MCF 10A (cell line): ENCODE measurements around the gene CTRB2. TPM values are rescaled to one million over a fixed set of nuclear protein-coding genes. Genes with fewer than 3 reads are reported as not detected.
"Not testable (repeated sequence)": the region's sequence is repeated elsewhere in the genome, so short reads cannot be mapped to it uniquely, and the experiment has no call there.

Experiments used
- BruUV-seq: library from RNA; stranded (reverse); fragments of 400-500 nt; replicated peaks from 2 replicates; lab custom pipeline; 2021; lab: Mats Ljungman, UMichigan
- CTCF ChIA-PET: fragments of 300-600 bp; sonication (Branson Sonifier 250); formaldehyde crosslinking; extraction: SDS; loops from one replicate; lab custom pipeline; 2021; ENCODE audit warnings: antibody characterized with exemption, inconsistent platforms; lab: Yijun Ruan, JAX
- POLR2A ChIA-PET: fragments of 300-600, 350-650 bp; sonication (Branson Sonifier 250); formaldehyde crosslinking; extraction: SDS; loops from one replicate; lab custom pipeline; 2020; ENCODE audit warnings: antibody characterized with exemption, inconsistent platforms; lab: Yijun Ruan, JAX
- DNase-seq: peaks from one replicate; pipeline ENCODE4 v3.0.0-alpha.2; 2018; ENCODE audit not compliant: unreplicated experiment
- H3K27ac Mint-ChIP-seq: one replicate; pipeline ENCODE4 v1.8.0; 2022; ENCODE audit warnings: mild to moderate bottlenecking, low read depth, mixed read lengths; ENCODE audit not compliant: unreplicated experiment
- H3K27me3 Mint-ChIP-seq: one replicate; pipeline ENCODE4 v1.8.0; 2022; ENCODE audit warnings: mixed read lengths; ENCODE audit not compliant: insufficient read depth, unreplicated experiment
- H3K36me3 Mint-ChIP-seq: one replicate; pipeline ENCODE4 v1.8.0; 2022; ENCODE audit warnings: mild to moderate bottlenecking, moderate library complexity, mixed read lengths; ENCODE audit not compliant: insufficient read depth, unreplicated experiment
- H3K4me1 Mint-ChIP-seq: one replicate; pipeline ENCODE4 v1.8.0; 2022; ENCODE audit warnings: mixed read lengths; ENCODE audit not compliant: insufficient read depth, unreplicated experiment
- H3K4me3 Mint-ChIP-seq: one replicate; pipeline ENCODE4 v1.8.0; 2022; ENCODE audit warnings: mild to moderate bottlenecking, moderate library complexity, mixed read lengths; ENCODE audit not compliant: unreplicated experiment
- H3K9me3 Mint-ChIP-seq: one replicate; pipeline ENCODE4 v1.8.0; 2022; ENCODE audit warnings: mixed read lengths; ENCODE audit not compliant: unreplicated experiment
- CTCF ChIP-seq: fragments of 200-600 bp; IDR thresholded peaks from one replicate; pipeline ENCODE4 v1.8.0; 2022; ENCODE audit warnings: antibody characterized with exemption, mild to moderate bottlenecking; ENCODE audit not compliant: unreplicated experiment
- intact Hi-C: fragments of 100-400 bp; cut with micrococcal nuclease; formaldehyde crosslinking; loops from 2 replicates; pipeline ENCODE4 v1.14.1; 2022
- total RNA-seq: library from RNA; stranded (reverse); gene quantifications from 2 replicates; pipeline ENCODE4 v1.2.3, GENCODE V29; 2022

The CTRB2 gene
- total RNA-seq, 1 experiment from 2014 or later: not detected

GRCh38 chr16:75216576-75216975, 9.6 kb upstream of the CTRB2 start:
- intact Hi-C loops: no loop called here
- no TSS peak for BruUV-seq
- TF ChIP-seq CTCF: no peak
- Mint-ChIP-seq H3K4me3 (no peak overlapping the region), H3K4me1 (no peaks in the 10 kb centered on the region), H3K36me3 (no peaks in the 10 kb centered on the region), H3K27ac (no peak overlapping the region), H3K9me3 (no peaks in the 10 kb centered on the region), H3K27me3 (no peaks in the 10 kb centered on the region)
- ChIA-PET POLR2A (no interaction called here), CTCF (interaction anchor here (1.0 to 3.3 kb wide), 3 partner anchors 17 to 18 kb away, joined by 4 to 16 read pairs (median 10); no protein-coding TSS in a partner anchor)
- DNase-seq: no peak

GRCh38 chr16:75216127-75216526, 9.2 kb upstream of the CTRB2 start:
- no peak for TF ChIP-seq CTCF
- H3K9me3 Mint-ChIP-seq: no peaks in the 10 kb centered on the region
- ChIA-PET POLR2A (no interaction called here), CTCF (interaction anchor here (1.0 to 3.3 kb wide), 2 partner anchors 17 kb away, joined by 4 to 16 read pairs; no protein-coding TSS in a partner anchor)
- H3K27ac Mint-ChIP-seq: no peak overlapping the region
- H3K27me3 Mint-ChIP-seq: no peaks in the 10 kb centered on the region
- no peak overlapping the region for H3K4me3 Mint-ChIP-seq
- no peak for DNase-seq
- H3K4me1 Mint-ChIP-seq: no peaks in the 10 kb centered on the region
- BruUV-seq: no TSS peak
- no peaks in the 10 kb centered on the region for H3K36me3 Mint-ChIP-seq
- intact Hi-C loops: no loop called here

GRCh38 chr16:75211286-75211685, 4.3 kb upstream of the CTRB2 start:
- H3K4me1 Mint-ChIP-seq, H3K27me3 Mint-ChIP-seq, DNase-seq, BruUV-seq, H3K36me3 Mint-ChIP-seq, intact Hi-C loops, H3K9me3 Mint-ChIP-seq, H3K4me3 Mint-ChIP-seq, H3K27ac Mint-ChIP-seq: not testable (repeated sequence)
- ChIA-PET CTCF (interaction anchor here (1.4 kb wide), 1 partner anchor 12 kb away, joined by 7 read pairs; no protein-coding TSS in a partner anchor), POLR2A (interaction anchor here (0.7 kb wide), 1 partner anchor 68 kb away, joined by 3 read pairs; no protein-coding TSS in a partner anchor)

GRCh38 chr16:75209944-75210343, 3.0 kb upstream of the CTRB2 start:
- Mint-ChIP-seq H3K4me1 (no peaks in the 10 kb centered on the region), H3K27me3 (no peaks in the 10 kb centered on the region), H3K4me3 (no peak overlapping the region), H3K27ac (no peak overlapping the region), H3K9me3 (no peaks in the 10 kb centered on the region), H3K36me3 (no peaks in the 10 kb centered on the region)
- DNase-seq: no peak
- POLR2A ChIA-PET: interaction anchor here (0.6 kb wide), 1 partner anchor 63 kb away, joined by 3 read pairs; no protein-coding TSS in a partner anchor
- intact Hi-C loops: loop anchor here (10.0 kb wide), 1 partner anchor 415 kb away; the partner anchor contains the start of gene ADAT1
- no peak for TF ChIP-seq CTCF
- CTCF ChIA-PET: interaction anchor here (0.9 to 2.5 kb wide), 2 partner anchors 10 to 23 kb away, joined by 3 to 12 read pairs; no protein-coding TSS in a partner anchor
- no TSS peak for BruUV-seq

GRCh38 chr16:75209514-75209913, 2.6 kb upstream of the CTRB2 start:
- H3K36me3 Mint-ChIP-seq, H3K27me3 Mint-ChIP-seq, H3K9me3 Mint-ChIP-seq, H3K4me3 Mint-ChIP-seq, BruUV-seq, H3K4me1 Mint-ChIP-seq, DNase-seq, H3K27ac Mint-ChIP-seq: not testable (repeated sequence)
- intact Hi-C loops: loop anchor here (10.0 kb wide), 1 partner anchor 415 kb away; the partner anchor contains the start of gene ADAT1
- POLR2A ChIA-PET: interaction anchor here (0.7 kb wide), 1 partner anchor 569 kb away, joined by 3 read pairs; no protein-coding TSS in a partner anchor
- CTCF ChIA-PET: interaction anchor here (0.5 to 2.5 kb wide), 5 partner anchors 10 to 66 kb away, joined by 3 to 12 read pairs (median 4); no protein-coding TSS in a partner anchor
